Measurements from ENCODE around the gene COL8A1.
A peak's percentile ranks its signal among the peaks of the same experiment; 100 is the strongest.

The COL8A1 gene

GRCh38 chr3:99751649-99752048, 113.3 kb downstream of the COL8A1 start:
- Histone ChIP-seq H2BK15ac (ENCODE audit: low read length) (no peak overlapping the region), H3K23ac (ENCODE audit: low read depth, low read length, poor library complexity) (no peak overlapping the region), H2AFZ (ENCODE audit: low read length) (no peak overlapping the region), H3K27me3 (ENCODE audit: control insufficient read depth in 3 of 3, insufficient read depth in 3 of 3, low read depth in 1 of 3, low read length in 3 of 3) (no peaks in the 10 kb centered on the region), H3K27ac (replicated peaks; ENCODE audit: low read length) (no peak overlapping the region), H2AK5ac (ENCODE audit: low read depth, low read length) (no peak overlapping the region), H3K36me3 (replicated peaks in 1 of 2; ENCODE audit: control insufficient read depth in 2 of 2, insufficient read depth in 2 of 2, low read length in 2 of 2) (no peaks in the 10 kb centered on the region), H4K8ac (ENCODE audit: low read depth, low read length) (no peak overlapping the region), H2BK12ac (ENCODE audit: low read length) (no peak overlapping the region), H3K79me1 (ENCODE audit: low read depth, low read length) (no peaks in the 10 kb centered on the region), H2BK120ac (ENCODE audit: low read depth, low read length) (no peak overlapping the region), H4K91ac (ENCODE audit: low read depth, low read length, poor library complexity) (no peak overlapping the region), H3K4me2 (ENCODE audit: insufficient read depth, low read length, poor library complexity, severe bottlenecking) (no peak overlapping the region), H3K4me3 (ENCODE audit: low read length in 2 of 2) (no peak overlapping the region), H3K4me1 (ENCODE audit: control insufficient read depth in 2 of 2, insufficient read depth in 1 of 2, low read depth in 1 of 2, low read length in 2 of 2) (no peaks in the 10 kb centered on the region), H3K9ac (ENCODE audit: low read depth, low read length, poor library complexity) (no peak overlapping the region), H3K9me3 (replicated peaks in 1 of 2; ENCODE audit: control insufficient read depth in 2 of 2, insufficient read depth in 1 of 2, low read depth in 1 of 2, low read length in 2 of 2) (no peaks in the 10 kb centered on the region), H2BK5ac (ENCODE audit: low read length) (no peak overlapping the region), H3K14ac (ENCODE audit: low read length) (no peak overlapping the region), H3K18ac (ENCODE audit: low read length) (no peak overlapping the region), H3K4ac (ENCODE audit: low read length) (no peak overlapping the region)
- WGBS, 2 donors (ENCODE audit: extremely low coverage in 2 of 2, insufficient read length in 2 of 2, insufficient replicate concordance in 1 of 2) = no CpG with 5 or more reads among the region's 4 CpGs
- no peak for DNase-seq (ENCODE audit: low spot score)

GRCh38 chr3:99753268-99753975, 115.0 kb downstream of the COL8A1 start:
- no peaks in the 10 kb centered on the region for H3K27me3 ChIP-seq (ENCODE audit: control insufficient read depth in 3 of 3, insufficient read depth in 3 of 3, low read depth in 1 of 3, low read length in 3 of 3)
- no peaks in the 10 kb centered on the region for H3K4me1 ChIP-seq (ENCODE audit: control insufficient read depth in 2 of 2, insufficient read depth in 1 of 2, low read depth in 1 of 2, low read length in 2 of 2)
- H2BK15ac ChIP-seq (ENCODE audit: low read length) = no peak overlapping the region
- H3K9ac ChIP-seq (ENCODE audit: low read depth, low read length, poor library complexity) = no peak overlapping the region
- H3K23ac ChIP-seq (ENCODE audit: low read depth, low read length, poor library complexity) = no peak overlapping the region
- no peak overlapping the region for H2AK5ac ChIP-seq (ENCODE audit: low read depth, low read length)
- no peaks in the 10 kb centered on the region for H3K79me1 ChIP-seq (ENCODE audit: low read depth, low read length)
- no peak overlapping the region for H3K4me3 ChIP-seq (ENCODE audit: low read length in 2 of 2)
- H2BK5ac ChIP-seq (ENCODE audit: low read length) = no peak overlapping the region
- H3K4ac ChIP-seq (ENCODE audit: low read length) = no peak overlapping the region
- DNase-seq (ENCODE audit: low spot score) = peak; percentile 50
- no peak overlapping the region for H3K4me2 ChIP-seq (ENCODE audit: insufficient read depth, low read length, poor library complexity, severe bottlenecking)
- no peaks in the 10 kb centered on the region for H3K36me3 ChIP-seq (replicated peaks in 1 of 2; ENCODE audit: control insufficient read depth in 2 of 2, insufficient read depth in 2 of 2, low read length in 2 of 2)
- no peaks in the 10 kb centered on the region for H3K9me3 ChIP-seq (replicated peaks in 1 of 2; ENCODE audit: control insufficient read depth in 2 of 2, insufficient read depth in 1 of 2, low read depth in 1 of 2, low read length in 2 of 2)
- H3K14ac ChIP-seq (ENCODE audit: low read length) = no peak overlapping the region
- no peak overlapping the region for H4K91ac ChIP-seq (ENCODE audit: low read depth, low read length, poor library complexity)
- WGBS, 2 donors (ENCODE audit: extremely low coverage in 2 of 2, insufficient read length in 2 of 2, insufficient replicate concordance in 1 of 2) = no CpG with 5 or more reads among the region's 3 CpGs
- H2BK120ac ChIP-seq (ENCODE audit: low read depth, low read length) = no peak overlapping the region
- H3K27ac ChIP-seq (replicated peaks; ENCODE audit: low read length) = no peak overlapping the region
- H4K8ac ChIP-seq (ENCODE audit: low read depth, low read length) = no peak overlapping the region
- peak overlapping the region; percentile 41 for H2AFZ ChIP-seq (ENCODE audit: low read length)
- H2BK12ac ChIP-seq (ENCODE audit: low read length) = no peak overlapping the region
- no peak overlapping the region for H3K18ac ChIP-seq (ENCODE audit: low read length)

- H3K9ac ChIP-seq (ENCODE audit: low read depth, low read length, poor library complexity) = no peak overlapping the region
- H3K27me3 ChIP-seq (ENCODE audit: control insufficient read depth in 3 of 3, insufficient read depth in 3 of 3, low read depth in 1 of 3, low read length in 3 of 3) = no peaks in the 10 kb centered on the region
- no peak overlapping the region for H3K18ac ChIP-seq (ENCODE audit: low read length)
- H3K4me1 ChIP-seq (ENCODE audit: control insufficient read depth in 2 of 2, insufficient read depth in 1 of 2, low read depth in 1 of 2, low read length in 2 of 2) = no peaks in the 10 kb centered on the region
- no peak for DNase-seq (ENCODE audit: low spot score)
- no peak overlapping the region for H2AK5ac ChIP-seq (ENCODE audit: low read depth, low read length)
- no peak overlapping the region for H2BK12ac ChIP-seq (ENCODE audit: low read length)
- H3K14ac ChIP-seq (ENCODE audit: low read length) = no peak overlapping the region
- no peak overlapping the region for H3K23ac ChIP-seq (ENCODE audit: low read depth, low read length, poor library complexity)
- H2BK15ac ChIP-seq (ENCODE audit: low read length) = no peak overlapping the region
- no peak overlapping the region for H3K4me2 ChIP-seq (ENCODE audit: insufficient read depth, low read length, poor library complexity, severe bottlenecking)
- WGBS, 2 donors (ENCODE audit: extremely low coverage in 2 of 2, insufficient read length in 2 of 2, insufficient replicate concordance in 1 of 2) = no CpG with 5 or more reads among the region's 6 CpGs
- H2BK5ac ChIP-seq (ENCODE audit: low read length) = no peak overlapping the region
- no peak overlapping the region for H4K8ac ChIP-seq (ENCODE audit: low read depth, low read length)
- H3K36me3 ChIP-seq (replicated peaks in 1 of 2; ENCODE audit: control insufficient read depth in 2 of 2, insufficient read depth in 2 of 2, low read length in 2 of 2) = no peaks in the 10 kb centered on the region
- H3K27ac ChIP-seq (replicated peaks; ENCODE audit: low read length) = no peak overlapping the region
- H3K4ac ChIP-seq (ENCODE audit: low read length) = no peak overlapping the region
- H2AFZ ChIP-seq (ENCODE audit: low read length) = no peak overlapping the region
- no peak overlapping the region for H3K4me3 ChIP-seq (ENCODE audit: low read length in 2 of 2)
- no peak overlapping the region for H4K91ac ChIP-seq (ENCODE audit: low read depth, low read length, poor library complexity)
- no peaks in the 10 kb centered on the region for H3K79me1 ChIP-seq (ENCODE audit: low read depth, low read length)
- H2BK120ac ChIP-seq (ENCODE audit: low read depth, low read length) = no peak overlapping the region
- H3K9me3 ChIP-seq (replicated peaks in 1 of 2; ENCODE audit: control insufficient read depth in 2 of 2, insufficient read depth in 1 of 2, low read depth in 1 of 2, low read length in 2 of 2) = no peaks in the 10 kb centered on the region
These were observed 117.4 kb downstream of the COL8A1 start for GRCh38 chr3:99755831-99756230.

GRCh38 chr3:99757966-99758365, 119.6 kb downstream of the COL8A1 start:
- H3K4me3 ChIP-seq (ENCODE audit: low read length in 2 of 2) = no peak overlapping the region
- H3K4ac ChIP-seq (ENCODE audit: low read length) = no peak overlapping the region
- H3K23ac ChIP-seq (ENCODE audit: low read depth, low read length, poor library complexity) = no peak overlapping the region
- no peak overlapping the region for H3K4me2 ChIP-seq (ENCODE audit: insufficient read depth, low read length, poor library complexity, severe bottlenecking)
- H2BK15ac ChIP-seq (ENCODE audit: low read length) = no peak overlapping the region
- no peak overlapping the region for H3K27ac ChIP-seq (replicated peaks; ENCODE audit: low read length)
- no peak overlapping the region for H2AFZ ChIP-seq (ENCODE audit: low read length)
- no peak for DNase-seq (ENCODE audit: low spot score)
- H2AK5ac ChIP-seq (ENCODE audit: low read depth, low read length) = no peak overlapping the region
- no peak overlapping the region for H2BK120ac ChIP-seq (ENCODE audit: low read depth, low read length)
- H3K36me3 ChIP-seq (replicated peaks in 1 of 2; ENCODE audit: control insufficient read depth in 2 of 2, insufficient read depth in 2 of 2, low read length in 2 of 2) = no peaks in the 10 kb centered on the region
- no peak overlapping the region for H4K8ac ChIP-seq (ENCODE audit: low read depth, low read length)
- H3K9me3 ChIP-seq (replicated peaks in 1 of 2; ENCODE audit: control insufficient read depth in 2 of 2, insufficient read depth in 1 of 2, low read depth in 1 of 2, low read length in 2 of 2) = no peaks in the 10 kb centered on the region
- H3K18ac ChIP-seq (ENCODE audit: low read length) = no peak overlapping the region
- H3K4me1 ChIP-seq (ENCODE audit: control insufficient read depth in 2 of 2, insufficient read depth in 1 of 2, low read depth in 1 of 2, low read length in 2 of 2) = peaks cover 0 to 2% of the 10 kb centered on the region in 2 donors
- H3K79me1 ChIP-seq (ENCODE audit: low read depth, low read length) = no peaks in the 10 kb centered on the region
- no CpG with 5 or more reads among the region's 2 CpGs for WGBS, 2 donors (ENCODE audit: extremely low coverage in 2 of 2, insufficient read length in 2 of 2, insufficient replicate concordance in 1 of 2)
- H3K9ac ChIP-seq (ENCODE audit: low read depth, low read length, poor library complexity) = no peak overlapping the region
- H3K14ac ChIP-seq (ENCODE audit: low read length) = no peak overlapping the region
- no peak overlapping the region for H2BK5ac ChIP-seq (ENCODE audit: low read length)
- H4K91ac ChIP-seq (ENCODE audit: low read depth, low read length, poor library complexity) = no peak overlapping the region
- H3K27me3 ChIP-seq (ENCODE audit: control insufficient read depth in 3 of 3, insufficient read depth in 3 of 3, low read depth in 1 of 3, low read length in 3 of 3) = no peaks in the 10 kb centered on the region
- no peak overlapping the region for H2BK12ac ChIP-seq (ENCODE audit: low read length)
